GOT3 (cell line): ENCODE data around the gene GUCY2F.

Experiments used
- DNase-seq: peaks from one replicate; lab custom pipeline; 2025; ENCODE audit warnings: mixed read lengths; lab: John Stamatoyannopoulos, UW

Gene GUCY2F

GRCh38 chrX:109481986-109482385, at the start of gene GUCY2F:
Gene GUCY2F, minus strand, starts transcription at chrX:109482086. Its CDS starts 6,150 bp downstream, at chrX:109475936.
- DNase-seq = no peak

GRCh38 chrX:109519001-109519400, 37.1 kb upstream of the GUCY2F start:
- no peak for DNase-seq

- no peak for DNase-seq
Measured at GRCh38 chrX:109511113-109511512, 29.2 kb upstream of the GUCY2F start.

GRCh38 chrX:109508915-109509314, 27.0 kb upstream of the GUCY2F start:
- DNase-seq = no peak

GRCh38 chrX:109501176-109501575, 19.3 kb upstream of the GUCY2F start:
- no peak for DNase-seq

GRCh38 chrX:109498434-109498833, 16.5 kb upstream of the GUCY2F start:
- no peak for DNase-seq

GRCh38 chrX:109489174-109489573, 7.3 kb upstream of the GUCY2F start:
- DNase-seq = no peak

GRCh38 chrX:109487640-109488039, 5.8 kb upstream of the GUCY2F start:
- DNase-seq = no peak

GRCh38 chrX:109485470-109486340, 3.8 kb upstream of the GUCY2F start:
- DNase-seq = no peak

- no peak for DNase-seq
Measured at GRCh38 chrX:109484886-109485285, 3.0 kb upstream of the GUCY2F start.

GRCh38 chrX:109475174-109475891, 6.6 kb downstream of the GUCY2F start:
- no peak for DNase-seq

GRCh38 chrX:109472939-109473735, 8.7 kb downstream of the GUCY2F start:
- DNase-seq = no peak

- DNase-seq = no peak
Measured at GRCh38 chrX:109464231-109464630, 17.7 kb downstream of the GUCY2F start.

GRCh38 chrX:109463784-109464183, 18.1 kb downstream of the GUCY2F start:
- DNase-seq = no peak

GRCh38 chrX:109448282-109448938, 33.5 kb downstream of the GUCY2F start:
- DNase-seq = no peak

- no peak for DNase-seq
Measured at GRCh38 chrX:109441266-109441665, 40.6 kb downstream of the GUCY2F start.

- no peak for DNase-seq
Measured at GRCh38 chrX:109440475-109440874, 41.4 kb downstream of the GUCY2F start.

GRCh38 chrX:109409181-109409580, 72.7 kb downstream of the GUCY2F start:
- DNase-seq = no peak

GRCh38 chrX:109403922-109404321, 78.0 kb downstream of the GUCY2F start:
- no peak for DNase-seq

GRCh38 chrX:109399831-109400230, 82.1 kb downstream of the GUCY2F start:
- DNase-seq = no peak

- DNase-seq = no peak
Measured at GRCh38 chrX:109398833-109399232, 83.1 kb downstream of the GUCY2F start.

GRCh38 chrX:109398061-109398460, 83.8 kb downstream of the GUCY2F start:
- DNase-seq = no peak
